GM21390 (cell line): ENCODE measurements around the gene DOCK2.

Source experiments
- ATAC-seq: cut with Tn5 transposase; IDR thresholded peaks from one replicate; pipeline ENCODE4 v1.9.1; 2021; ENCODE audit not compliant: unreplicated experiment

DOCK2 gene

GRCh38 chr5:169970911-169971765 lies 334.1 kb downstream of the DOCK2 start:
- no peak for ATAC-seq

- ATAC-seq, result no peak
These were observed 334.7 kb downstream of the DOCK2 start for GRCh38 chr5:169971780-169972179.

GRCh38 chr5:169973056-169973455 lies 336.0 kb downstream of the DOCK2 start:
- ATAC-seq, result no peak

- ATAC-seq, result no peak
These were observed 337.2 kb downstream of the DOCK2 start for GRCh38 chr5:169974121-169974770.

- ATAC-seq, result no peak
These were observed 341.6 kb downstream of the DOCK2 start for GRCh38 chr5:169978714-169979113.

- no peak for ATAC-seq
These were observed 342.8 kb downstream of the DOCK2 start for GRCh38 chr5:169979871-169980270.

- peak; percentile 74 for ATAC-seq
These were observed 343.5 kb downstream of the DOCK2 start, which contains the start of gene INSYN2B for GRCh38 chr5:169980418-169981053. Gene INSYN2B, minus strand, starts transcription at chr5:169980495. Its CDS starts 96,597 bp downstream, at chr5:169883898.

- no peak for ATAC-seq
These were observed 351.1 kb downstream of the DOCK2 start for GRCh38 chr5:169988206-169988605.

GRCh38 chr5:169988947-169989346 lies 351.9 kb downstream of the DOCK2 start:
- no peak for ATAC-seq

GRCh38 chr5:169989365-169989764 lies 352.3 kb downstream of the DOCK2 start:
- ATAC-seq, result no peak

GRCh38 chr5:169991115-169991869 lies 354.2 kb downstream of the DOCK2 start:
- no peak for ATAC-seq

GRCh38 chr5:169992789-169993484 lies 355.9 kb downstream of the DOCK2 start:
- no peak for ATAC-seq

- ATAC-seq, result no peak
These were observed 356.4 kb downstream of the DOCK2 start for GRCh38 chr5:169993485-169993790.

GRCh38 chr5:169997798-169998197 lies 360.7 kb downstream of the DOCK2 start:
- ATAC-seq, result no peak

- no peak for ATAC-seq
These were observed 362.5 kb downstream of the DOCK2 start for GRCh38 chr5:169999621-170000020.

- ATAC-seq, result no peak
These were observed 363.1 kb downstream of the DOCK2 start for GRCh38 chr5:170000155-170000554.

- no peak for ATAC-seq
These were observed 368.9 kb downstream of the DOCK2 start for GRCh38 chr5:170006021-170006420.

- no peak for ATAC-seq
These were observed 371.3 kb downstream of the DOCK2 start for GRCh38 chr5:170008376-170008775.

- ATAC-seq, result no peak
These were observed 373.5 kb downstream of the DOCK2 start for GRCh38 chr5:170010595-170010994.

GRCh38 chr5:170011751-170012150 lies 374.7 kb downstream of the DOCK2 start:
- no peak for ATAC-seq

- no peak for ATAC-seq
These were observed 375.5 kb downstream of the DOCK2 start for GRCh38 chr5:170012622-170013021.
